Iris pigment epithelial cell (primary cell): ENCODE results near the gene ACOT11.
A peak's percentile ranks its signal among the peaks of the same experiment; 100 is the strongest.
"Not testable (repeated sequence)": the region's sequence is repeated elsewhere in the genome, so short reads cannot be mapped to it uniquely, and the experiment has no call there.

Source experiments
- DNase-seq: peaks from one replicate; pipeline ENCODE4 v3.0.0-alpha.2; 2011; ENCODE audit warnings: low read depth

ACOT11 gene

GRCh38 chr1:54608566-54609230 is 60.7 kb downstream of the ACOT11 start:
- no peak for DNase-seq

- no peak for DNase-seq
These were observed 61.4 kb downstream of the ACOT11 start for GRCh38 chr1:54609301-54609921.

DNA sequence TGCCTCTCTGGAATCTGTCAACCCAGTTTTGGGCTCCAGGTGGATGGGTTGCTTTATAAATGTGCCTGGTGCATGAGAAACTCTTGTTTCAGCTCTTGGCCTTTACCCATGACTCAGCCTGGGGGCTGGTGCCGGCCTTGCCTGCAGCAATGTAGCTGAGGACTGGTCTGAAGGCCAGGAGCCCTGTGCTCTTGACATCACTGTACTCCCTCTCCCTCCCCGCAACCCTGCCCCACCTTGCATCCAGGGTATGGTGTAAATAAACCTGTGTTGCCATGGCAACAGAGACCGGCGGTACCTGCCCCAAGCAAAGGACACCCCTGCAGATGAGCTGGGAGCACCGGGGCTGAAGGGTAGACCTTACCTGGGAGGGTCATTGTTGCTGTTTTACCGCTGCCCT is 62.0 kb downstream of the ACOT11 start:
- DNase-seq = peak; percentile 34

GRCh38 chr1:54610601-54611580 is 62.9 kb downstream of the ACOT11 start:
- DNase-seq = no peak

DNA sequence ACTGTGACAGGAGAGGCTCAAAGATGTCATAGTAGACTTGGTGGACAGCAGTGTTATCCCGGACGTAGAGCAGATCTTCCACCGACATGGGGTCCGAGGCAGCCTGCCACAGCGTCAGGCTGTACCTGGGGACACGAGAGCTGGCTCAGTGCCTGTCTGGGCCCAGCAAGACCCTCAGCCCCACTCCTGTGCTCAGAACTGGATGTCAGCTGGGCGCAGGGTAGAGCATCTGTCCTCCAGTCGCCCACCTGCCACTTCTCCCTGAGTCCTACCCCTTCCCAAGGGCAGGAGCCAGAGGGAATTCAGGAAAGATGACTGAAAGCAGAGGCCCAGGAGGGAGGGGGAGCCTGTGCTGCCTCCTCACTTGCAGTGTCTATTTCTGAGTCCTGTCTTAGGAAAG is 63.6 kb downstream of the ACOT11 start:
- no peak for DNase-seq

GRCh38 chr1:54614024-54614423 is 66.0 kb downstream of the ACOT11 start:
- DNase-seq = no peak

DNA sequence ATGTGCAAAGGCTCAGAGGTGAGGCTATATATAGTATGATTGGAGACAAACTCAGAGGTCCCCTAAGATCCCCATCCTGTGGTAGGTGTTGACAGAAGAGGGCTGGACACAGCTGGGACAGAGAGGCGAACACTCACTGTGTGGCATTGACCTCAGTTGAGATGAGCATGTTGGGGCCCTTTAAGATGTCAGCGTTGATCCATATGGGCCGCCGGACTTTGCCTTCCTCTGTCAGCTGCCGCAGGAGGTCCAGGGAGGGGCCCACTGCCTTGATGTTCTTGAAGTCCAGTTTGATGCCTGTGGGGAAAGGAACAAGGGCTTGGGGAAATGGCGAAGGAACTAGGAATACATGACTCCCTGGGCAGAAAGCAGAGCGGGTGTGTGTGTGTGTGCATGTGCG is 66.5 kb downstream of the ACOT11 start:
- DNase-seq = no peak

DNA sequence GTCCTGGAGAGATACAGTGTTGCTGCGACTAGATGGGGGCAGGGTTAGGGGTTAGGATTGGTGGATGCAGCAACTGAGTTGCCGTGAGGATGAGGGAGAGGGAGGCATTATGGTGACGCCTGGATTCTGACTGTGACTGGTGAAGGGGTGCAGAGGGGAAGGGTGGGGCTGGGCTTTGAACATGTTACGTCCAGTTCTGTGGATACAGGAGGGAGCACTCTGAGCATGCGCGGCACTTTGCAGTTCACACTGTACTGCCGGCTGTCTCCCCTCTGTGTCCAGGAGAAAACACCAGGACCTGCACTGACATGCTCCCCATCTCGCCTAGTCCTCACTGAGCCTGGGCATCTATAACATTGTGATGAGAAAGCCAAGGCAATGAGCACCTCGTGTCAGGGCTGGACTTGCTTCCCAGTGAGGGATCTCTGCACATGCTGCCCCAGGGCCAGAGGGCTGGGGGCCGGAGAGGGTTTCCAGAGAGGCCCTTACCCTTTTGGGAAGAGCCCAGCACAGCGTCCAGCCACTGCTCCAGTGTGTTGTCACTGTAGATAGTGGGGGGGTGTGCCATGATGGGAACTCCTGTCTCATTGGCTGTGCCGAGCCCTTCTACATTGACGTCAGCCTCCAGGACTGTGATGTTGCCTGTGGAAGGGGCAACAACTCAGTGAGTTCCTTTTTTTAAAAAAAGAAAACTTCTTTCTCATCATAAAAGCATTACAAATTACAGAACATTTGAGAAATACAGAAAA is 67.7 kb downstream of the ACOT11 start:
- no peak for DNase-seq

- no peak for DNase-seq
These were observed 71.7 kb downstream of the ACOT11 start for GRCh38 chr1:54619749-54620148.

- no peak for DNase-seq
These were observed 75.4 kb downstream of the ACOT11 start, which contains the start of gene FAM151A for GRCh38 chr1:54623216-54624007. Gene FAM151A, minus strand, starts transcription at chr1:54623525. Its CDS starts 130 bp downstream, at chr1:54623395.

GRCh38 chr1:54624466-54625464 is 76.7 kb downstream of the ACOT11 start:
- DNase-seq = no peak

DNA sequence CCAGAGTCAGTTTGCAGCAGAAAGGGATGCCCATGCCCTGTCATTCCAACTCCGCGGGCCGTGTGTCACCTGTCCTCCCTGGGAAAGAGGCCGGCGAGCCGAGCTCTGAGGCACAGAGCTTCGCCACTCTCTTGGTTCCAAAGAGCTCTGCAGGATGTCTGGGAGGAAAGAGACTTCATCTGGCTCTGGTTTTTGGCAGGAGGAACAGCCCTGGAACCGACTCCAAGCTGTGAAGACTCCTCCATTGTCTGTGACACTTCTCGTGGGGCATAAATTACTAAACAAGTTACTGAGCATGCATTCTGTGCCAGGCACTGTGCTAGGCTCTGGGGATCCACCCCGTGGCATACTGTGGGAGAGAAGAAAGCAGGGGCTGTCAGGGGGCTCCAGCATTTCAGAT is 79.2 kb downstream of the ACOT11 start:
- DNase-seq = no peak

GRCh38 chr1:54635804-54636203 is 87.8 kb downstream of the ACOT11 start:
- DNase-seq = not testable (repeated sequence)

- not testable (repeated sequence) for DNase-seq
These were observed 88.7 kb downstream of the ACOT11 start for GRCh38 chr1:54636461-54637446.

GRCh38 chr1:54640361-54640760 is 92.3 kb downstream of the ACOT11 start:
- no peak for DNase-seq

- DNase-seq = no peak
These were observed 93.1 kb downstream of the ACOT11 start, which contains the start of gene MROH7 for GRCh38 chr1:54640863-54641836. Gene MROH7, plus strand, starts transcription at chr1:54641786. Its CDS starts 11,141 bp downstream, at chr1:54652927.

DNA sequence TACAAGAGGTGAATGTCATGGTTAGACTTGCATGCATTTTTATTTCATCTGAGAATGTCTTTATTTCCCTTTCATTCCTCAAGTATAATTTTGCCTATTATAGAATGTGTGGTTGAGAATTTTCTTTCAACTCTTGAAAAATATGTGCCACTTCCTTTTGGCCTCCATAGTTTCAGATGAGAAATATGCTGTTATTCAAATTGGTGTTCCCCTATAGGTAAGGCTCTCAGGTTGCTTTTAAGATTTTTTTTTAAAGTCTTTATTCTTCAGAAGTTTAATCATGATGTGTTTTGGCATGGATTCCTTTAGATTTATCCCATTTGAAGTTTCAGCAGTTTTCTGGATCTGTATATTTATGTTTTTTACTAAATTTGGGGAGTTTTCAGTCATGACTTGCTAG is 95.7 kb downstream of the ACOT11 start:
- no peak for DNase-seq
